ENCODE results near the gene MCAM.

MCAM gene

DNA sequence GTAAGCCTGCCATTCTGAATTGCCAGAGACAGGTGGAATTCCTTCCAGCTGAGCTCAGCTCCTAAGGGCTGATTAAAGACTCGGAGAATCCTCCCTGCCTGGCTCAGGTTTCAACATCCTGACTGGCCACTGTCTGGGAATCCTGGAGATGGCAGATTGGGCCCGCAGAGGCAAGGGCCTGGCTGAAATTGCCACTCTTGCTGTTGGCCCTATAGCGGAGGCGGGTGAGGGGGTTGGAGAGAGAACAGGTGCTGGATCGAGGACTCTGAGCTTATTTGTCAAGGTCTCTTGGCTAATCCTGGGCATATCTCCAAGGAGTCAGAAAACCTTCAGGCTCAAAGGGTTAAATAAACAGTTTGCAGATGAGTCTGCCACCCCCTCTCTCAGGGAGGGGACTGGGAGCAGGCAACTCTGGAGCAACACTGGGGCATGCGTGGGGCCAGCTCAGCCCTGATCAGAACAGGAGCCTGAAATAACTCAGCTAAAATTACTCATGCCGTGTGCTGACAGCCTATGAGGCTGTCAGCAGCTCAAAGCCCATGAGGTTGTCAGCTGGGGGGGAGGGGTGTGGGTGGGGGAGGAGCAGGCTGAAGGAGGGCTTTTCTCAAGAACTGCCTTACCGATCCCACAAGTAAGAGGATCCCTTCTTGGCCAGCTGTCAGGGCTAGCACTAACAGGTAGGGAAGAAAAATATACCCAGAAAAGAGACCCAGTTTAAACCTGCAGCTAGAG lies 44.3 kb upstream of the MCAM start:
- DNase-seq (ENCODE audit: low read depth): peak; percentile 26
- TF ChIP-seq, protein P1, sequence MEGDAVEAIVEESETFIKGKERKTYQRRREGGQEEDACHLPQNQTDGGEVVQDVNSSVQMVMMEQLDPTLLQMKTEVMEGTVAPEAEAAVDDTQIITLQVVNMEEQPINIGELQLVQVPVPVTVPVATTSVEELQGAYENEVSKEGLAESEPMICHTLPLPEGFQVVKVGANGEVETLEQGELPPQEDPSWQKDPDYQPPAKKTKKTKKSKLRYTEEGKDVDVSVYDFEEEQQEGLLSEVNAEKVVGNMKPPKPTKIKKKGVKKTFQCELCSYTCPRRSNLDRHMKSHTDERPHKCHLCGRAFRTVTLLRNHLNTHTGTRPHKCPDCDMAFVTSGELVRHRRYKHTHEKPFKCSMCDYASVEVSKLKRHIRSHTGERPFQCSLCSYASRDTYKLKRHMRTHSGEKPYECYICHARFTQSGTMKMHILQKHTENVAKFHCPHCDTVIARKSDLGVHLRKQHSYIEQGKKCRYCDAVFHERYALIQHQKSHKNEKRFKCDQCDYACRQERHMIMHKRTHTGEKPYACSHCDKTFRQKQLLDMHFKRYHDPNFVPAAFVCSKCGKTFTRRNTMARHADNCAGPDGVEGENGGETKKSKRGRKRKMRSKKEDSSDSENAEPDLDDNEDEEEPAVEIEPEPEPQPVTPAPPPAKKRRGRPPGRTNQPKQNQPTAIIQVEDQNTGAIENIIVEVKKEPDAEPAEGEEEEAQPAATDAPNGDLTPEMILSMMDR (IDR thresholded peaks at IDR 0.05; ENCODE audit: insufficient read depth, low read depth, low read length, missing control alignments): no peak
- no peak overlapping the region for H3K4me3 ChIP-seq (ENCODE audit: low read depth, low read length)

DNA sequence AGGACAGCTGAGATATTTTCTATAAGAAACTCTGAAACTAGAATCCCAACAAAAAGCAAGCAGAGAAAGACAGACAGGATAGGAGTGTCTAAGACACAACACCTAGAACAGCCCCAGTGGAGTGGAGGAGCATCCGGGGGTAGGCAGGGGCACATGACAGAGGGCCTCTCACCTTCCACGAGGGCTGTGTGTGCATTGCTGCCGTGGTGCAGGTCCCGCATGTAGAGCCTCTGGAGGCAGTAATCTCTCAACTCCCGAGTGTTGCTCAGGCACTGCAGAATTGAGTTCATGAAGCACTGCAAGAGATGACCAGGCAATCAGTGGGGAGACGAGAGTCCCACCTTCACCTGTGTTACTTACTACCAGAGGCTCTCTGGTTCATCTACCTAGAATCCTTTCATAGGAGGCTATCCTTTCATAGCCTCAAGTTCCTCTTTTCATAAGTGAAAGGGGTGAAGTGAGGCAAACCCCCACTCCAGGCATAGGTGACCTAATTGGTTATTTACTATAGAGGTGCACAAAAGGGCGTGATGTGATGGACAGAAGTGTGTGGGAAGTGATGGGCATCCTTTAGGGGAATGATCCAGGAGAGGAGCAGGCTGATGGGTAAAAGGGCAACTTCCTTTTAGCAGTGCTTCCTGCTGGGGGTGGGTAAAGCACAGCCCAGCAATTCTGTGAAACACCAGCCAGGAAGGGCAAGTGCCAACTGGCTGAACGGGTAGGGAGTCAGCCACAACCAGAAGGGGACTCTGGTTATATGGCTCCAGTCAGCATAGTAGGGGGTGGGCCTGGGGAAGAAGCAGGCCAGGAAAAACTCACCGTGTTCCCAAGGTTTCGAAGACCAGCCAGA lies 42.7 kb upstream of the MCAM start:
- no peak for DNase-seq (ENCODE audit: low read depth)
- H3K4me3 ChIP-seq (ENCODE audit: low read depth, low read length): no peak overlapping the region
- TF ChIP-seq, protein P1 (IDR thresholded peaks at IDR 0.05; ENCODE audit: insufficient read depth, low read depth, low read length, missing control alignments): no peak

DNA sequence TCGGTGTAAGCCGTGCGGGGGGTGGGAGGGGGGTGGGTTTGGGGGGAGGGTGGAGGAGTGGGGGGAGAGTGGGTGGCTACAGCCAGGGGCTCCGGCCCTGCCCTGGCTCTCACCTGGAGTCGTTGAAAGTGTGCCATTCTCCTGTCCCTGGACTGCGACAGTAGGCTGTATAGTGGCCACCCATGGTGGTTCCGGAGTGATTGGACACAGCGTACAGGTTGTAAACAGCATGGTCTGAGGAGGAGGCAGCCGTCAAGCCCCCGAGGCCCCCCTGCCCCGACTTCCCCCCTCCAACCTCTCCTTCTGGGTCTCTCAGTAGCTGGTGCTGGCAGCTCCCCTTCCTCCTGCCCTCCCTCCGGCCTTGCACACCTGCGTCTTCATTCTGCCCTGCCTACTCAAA lies 40.1 kb upstream of the MCAM start:
- no peak overlapping the region for H3K4me3 ChIP-seq (ENCODE audit: low read depth, low read length)
- DNase-seq (ENCODE audit: low read depth): no peak
- TF ChIP-seq, protein P1 (IDR thresholded peaks at IDR 0.05; ENCODE audit: insufficient read depth, low read depth, low read length, missing control alignments): no peak

- peak; percentile 70 for DNase-seq (ENCODE audit: low read depth)
- peak overlapping the region; percentile 45 for H3K4me3 ChIP-seq (ENCODE audit: low read depth, low read length)
- TF ChIP-seq, protein P1 (IDR thresholded peaks at IDR 0.05; ENCODE audit: insufficient read depth, low read depth, low read length, missing control alignments): peak; percentile 96
Observed at GRCh38 chr11:119356349-119357031, 39.6 kb upstream of the MCAM start.

- no peak overlapping the region for H3K4me3 ChIP-seq (ENCODE audit: low read depth, low read length)
- TF ChIP-seq, protein P1 (IDR thresholded peaks at IDR 0.05; ENCODE audit: insufficient read depth, low read depth, low read length, missing control alignments): no peak
- DNase-seq (ENCODE audit: low read depth): no peak
Observed at GRCh38 chr11:119355091-119355843, 38.3 kb upstream of the MCAM start.

GRCh38 chr11:119352857-119353260 lies 35.9 kb upstream of the MCAM start:
- DNase-seq (ENCODE audit: low read depth): no peak
- TF ChIP-seq, protein P1 (IDR thresholded peaks at IDR 0.05; ENCODE audit: insufficient read depth, low read depth, low read length, missing control alignments): no peak
- H3K4me3 ChIP-seq (ENCODE audit: low read depth, low read length): no peak overlapping the region

Data from GM12865 (cell line).